ENCODE data around the gene WTAP. TPM values are rescaled to one million over a fixed set of nuclear protein-coding genes. Genes with fewer than 3 reads are reported as not detected.
A peak's percentile ranks its signal among the peaks of the same experiment; 100 is the strongest.
"Not testable (repeated sequence)": the region's sequence is repeated elsewhere in the genome, so short reads cannot be mapped to it uniquely, and the experiment has no call there.

The WTAP gene
- polyA plus RNA-seq, 10 donors, result 61.7 to 91.7 (median 78.9) TPM

GRCh38 chr6:159726255-159726917 lies 920 bp upstream of the WTAP start:
- no peak for DNase-seq

- DNase-seq, result peak; percentile 22 to 90 (median 66)
Measured at GRCh38 chr6:159727717-159728445, 575 bp downstream of the WTAP start.

- peak in 2 of 3 donors; percentile 8 to 38 for DNase-seq
Measured at GRCh38 chr6:159728531-159728964, 1.2 kb downstream of the WTAP start.

GRCh38 chr6:159729598-159730331 lies 2.5 kb downstream of the WTAP start:
- DNase-seq, result peak in 2 of 3 donors; percentile 4 to 29

GRCh38 chr6:159730332-159730676 lies 3.0 kb downstream of the WTAP start:
- no peak for DNase-seq

GRCh38 chr6:159732550-159732949 lies 5.2 kb downstream of the WTAP start:
- not testable (repeated sequence) for DNase-seq

GRCh38 chr6:159733395-159733794 lies 6.1 kb downstream of the WTAP start:
- not testable (repeated sequence) for DNase-seq

GRCh38 chr6:159736908-159737307 lies 9.6 kb downstream of the WTAP start:
- DNase-seq, result no peak

GRCh38 chr6:159739341-159739740 lies 12.0 kb downstream of the WTAP start:
- no peak for DNase-seq

GRCh38 chr6:159742165-159742564 lies 14.9 kb downstream of the WTAP start:
- DNase-seq, result no peak

GRCh38 chr6:159745081-159745480 lies 17.8 kb downstream of the WTAP start:
- DNase-seq, result no peak

GRCh38 chr6:159746759-159747158 lies 19.5 kb downstream of the WTAP start:
- DNase-seq, result no peak

GRCh38 chr6:159748127-159748526 lies 20.8 kb downstream of the WTAP start:
- DNase-seq, result not testable (repeated sequence)

GRCh38 chr6:159751448-159751847 lies 24.1 kb downstream of the WTAP start:
- DNase-seq, result no peak

GRCh38 chr6:159753081-159753872 lies 26.0 kb downstream of the WTAP start:
- DNase-seq, result no peak

- no peak for DNase-seq
Measured at GRCh38 chr6:159754401-159754800, 27.1 kb downstream of the WTAP start.

- DNase-seq, result peak; percentile 9 to 16 (median 15)
Measured at GRCh38 chr6:159754959-159755914, 27.9 kb downstream of the WTAP start.

- DNase-seq, result no peak
Measured at GRCh38 chr6:159756508-159756907, 29.2 kb downstream of the WTAP start.

GRCh38 chr6:159758031-159759001 lies 31.0 kb downstream of the WTAP start:
- DNase-seq, result peak in 1 of 3 donors; percentile 74

All from muscle of back (tissue), 11 donors.